CD4-positive, alpha-beta T cell treated with Interleukin-6 at 100 ng/mL for 8 hours (primary cell): ENCODE data around the gene NRSN2.

Experiments
- DNase-seq: peaks from one replicate; pipeline ENCODE4 v3.0.0-alpha.2; 2020; ENCODE audit warnings: mixed read lengths, low spot score

The NRSN2 gene

GRCh38 chr20:397432-398237 lies 50.7 kb downstream of the NRSN2 start:
- DNase-seq: no peak

GRCh38 chr20:399182-399707 lies 52.3 kb downstream of the NRSN2 start:
- DNase-seq: no peak

GRCh38 chr20:400128-400453 lies 53.2 kb downstream of the NRSN2 start:
- no peak for DNase-seq

GRCh38 chr20:400454-401275 lies 53.8 kb downstream of the NRSN2 start:
- no peak for DNase-seq

DNA sequence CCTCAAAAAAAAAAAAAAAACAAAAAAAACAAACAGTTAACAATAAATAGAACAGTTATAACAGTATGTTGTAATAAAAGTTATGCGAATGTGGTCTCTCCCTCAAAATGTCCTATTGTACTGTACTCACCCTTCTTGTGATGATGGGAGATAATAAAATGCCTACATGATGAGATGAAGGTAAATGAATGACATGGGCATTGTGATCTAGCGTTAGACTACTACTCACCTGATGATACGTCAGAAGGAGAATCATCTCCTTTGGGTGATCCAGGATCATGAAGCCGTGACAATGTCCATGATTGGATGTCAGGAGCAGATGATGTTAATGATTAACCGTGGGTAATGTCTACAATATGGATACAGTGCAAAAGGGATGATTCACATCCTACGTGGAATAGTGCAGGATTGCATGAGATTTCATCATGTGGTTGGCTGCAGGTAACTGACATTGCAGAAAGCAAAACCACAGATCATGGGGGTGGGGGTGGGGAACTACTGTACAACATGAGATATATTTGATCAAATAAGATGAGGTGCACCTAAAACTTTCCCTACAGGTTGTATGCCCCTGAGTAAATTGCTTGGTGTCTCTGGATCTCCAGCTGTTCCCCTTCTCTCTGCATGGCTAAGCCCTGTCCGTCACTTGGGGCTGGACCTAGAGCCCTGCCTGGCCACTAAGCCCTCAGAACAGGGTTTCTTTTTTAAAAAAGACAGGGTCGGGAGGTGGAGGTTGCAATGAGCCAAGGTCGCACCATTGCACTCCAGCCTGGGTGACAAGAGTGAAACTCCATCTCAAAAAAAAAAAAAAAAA lies 55.0 kb downstream of the NRSN2 start:
- no peak for DNase-seq

GRCh38 chr20:402496-402885 lies 55.6 kb downstream of the NRSN2 start:
- no peak for DNase-seq

DNA sequence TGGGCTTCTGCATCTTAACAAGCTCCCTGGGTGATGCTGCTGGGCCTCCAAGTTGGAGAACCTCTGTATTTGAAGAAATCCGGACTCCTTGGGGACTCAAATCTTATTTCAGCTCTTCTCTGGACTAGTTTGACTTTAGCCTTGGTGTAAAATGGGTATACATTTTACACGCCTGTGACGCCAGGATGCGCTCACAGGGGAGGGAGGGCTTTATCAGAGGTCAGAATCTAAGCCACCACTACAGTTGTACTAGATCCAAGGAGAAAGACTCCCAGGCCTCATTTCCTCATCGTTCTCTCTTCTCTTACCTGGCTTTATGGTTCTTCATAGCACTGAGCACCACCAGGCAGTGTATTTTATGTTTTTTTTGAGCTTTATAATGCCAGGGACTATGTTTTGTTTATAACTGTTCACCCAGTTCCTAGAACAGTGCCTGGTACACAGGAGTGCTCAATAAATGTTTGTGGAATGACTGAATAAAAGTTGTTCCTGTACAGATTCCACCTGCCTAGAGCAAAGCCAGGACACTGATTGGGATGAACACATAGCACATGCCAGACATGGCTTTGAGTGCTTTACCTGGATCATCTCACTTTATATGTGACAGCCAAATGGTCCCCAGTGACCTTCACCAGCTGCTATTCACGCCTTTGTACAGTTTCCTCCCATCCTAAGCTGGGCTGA lies 56.1 kb downstream of the NRSN2 start:
- DNase-seq: no peak

DNA sequence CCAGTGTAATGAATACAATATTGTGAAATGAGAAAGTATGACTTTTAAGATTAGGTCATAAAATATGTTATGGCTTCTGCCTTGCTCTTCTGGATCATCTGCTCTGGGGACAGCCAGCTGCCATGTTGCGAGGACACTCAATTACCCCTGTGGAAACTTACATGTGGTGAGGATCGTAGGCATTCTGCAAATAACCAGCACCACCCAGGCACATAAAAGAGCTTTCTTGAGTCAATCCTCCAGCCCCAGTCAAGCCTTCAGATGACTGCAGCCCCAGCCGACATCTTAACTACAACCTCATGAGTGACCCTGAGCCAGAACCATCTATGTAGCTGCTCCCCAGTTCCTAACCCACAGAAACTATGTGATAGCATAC lies 56.7 kb downstream of the NRSN2 start:
- DNase-seq: no peak

- no peak for DNase-seq
Measured at GRCh38 chr20:404088-404487, 57.2 kb downstream of the NRSN2 start.
